H9 (cell line): ENCODE measurements around the gene NFX1. TPM values are rescaled to one million over a fixed set of nuclear protein-coding genes. Genes with fewer than 3 reads are reported as not detected.

ENCODE experiments used
- DNase-seq: peaks from one replicate; pipeline ENCODE4 v3.0.0-alpha.2; 2017
- H2AFZ ChIP-seq: one replicate; pipeline ENCODE4 v1.6.1; 2013; ENCODE audit warnings: mild to moderate bottlenecking, low read length, control low read depth, moderate library complexity
- H2AK5ac ChIP-seq: 2 replicates; pipeline ENCODE4 v1.6.1; 2013; ENCODE audit warnings: low read length, control low read depth, mixed read lengths; ENCODE audit not compliant: insufficient read length
- H2BK120ac ChIP-seq: one replicate; pipeline ENCODE4 v1.6.1; 2013; ENCODE audit warnings: low read depth, mild to moderate bottlenecking, low read length, control low read depth, inconsistent platforms; ENCODE audit not compliant: poor library complexity, severe bottlenecking
- H2BK12ac ChIP-seq: 2 replicates; pipeline ENCODE4 v1.6.1; 2013; ENCODE audit warnings: low read length, control low read depth, mixed read lengths, low read depth; ENCODE audit not compliant: insufficient read length
- H2BK15ac ChIP-seq: 2 replicates; pipeline ENCODE4 v1.6.1; 2013; ENCODE audit warnings: low read depth, low read length, control low read depth
- H2BK20ac ChIP-seq: one replicate; pipeline ENCODE4 v1.6.1; 2013; ENCODE audit warnings: low read depth, mild to moderate bottlenecking, low read length, control low read depth, inconsistent platforms; ENCODE audit not compliant: poor library complexity, severe bottlenecking
- H2BK5ac ChIP-seq: 2 replicates; pipeline ENCODE4 v1.6.1; 2013; ENCODE audit warnings: low read length, control low read depth, mixed read lengths; ENCODE audit not compliant: insufficient read length
- H3K14ac ChIP-seq: 2 replicates; pipeline ENCODE4 v1.6.1; 2013; ENCODE audit warnings: low read length, control low read depth; ENCODE audit not compliant: insufficient read depth
- H3K18ac ChIP-seq: 2 replicates; pipeline ENCODE4 v1.6.1; 2013; ENCODE audit warnings: low read depth, mild to moderate bottlenecking, mixed read lengths, low read length, control low read depth; ENCODE audit not compliant: insufficient read length
- H3K23ac ChIP-seq: 2 replicates; pipeline ENCODE4 v1.6.1; 2013; ENCODE audit warnings: low read length, control low read depth, mixed read lengths, low read depth; ENCODE audit not compliant: insufficient read length
- H3K23me2 ChIP-seq: 2 replicates; pipeline ENCODE4 v1.6.1; 2013; ENCODE audit warnings: low read depth, mild to moderate bottlenecking, mixed read lengths, low read length, control low read depth; ENCODE audit not compliant: insufficient read length, poor library complexity, severe bottlenecking
- H3K27ac ChIP-seq: 2 replicates; pipeline ENCODE4 v1.5.1; 2013; ENCODE audit warnings: low read length, control low read depth, mixed read lengths, low read depth; ENCODE audit not compliant: insufficient read length
- H3K27me3 ChIP-seq: 2 replicates; pipeline ENCODE4 v1.6.1; 2013; ENCODE audit warnings: low read length, control low read depth, inconsistent platforms; ENCODE audit not compliant: insufficient read depth
- H3K4ac ChIP-seq: 2 replicates; pipeline ENCODE4 v1.6.1; 2013; ENCODE audit warnings: low read depth, mild to moderate bottlenecking, control low read depth, inconsistent platforms, low read length, moderate library complexity
- H3K4me1 ChIP-seq: 2 replicates; pipeline ENCODE4 v1.6.1; 2013; ENCODE audit warnings: low read length, control low read depth, inconsistent platforms; ENCODE audit not compliant: insufficient read depth
- H3K4me2 ChIP-seq: 2 replicates; pipeline ENCODE4 v1.6.1; 2013; ENCODE audit warnings: low read length, control low read depth, mixed read lengths; ENCODE audit not compliant: insufficient read length, insufficient read depth
- H3K56ac ChIP-seq: 2 replicates; pipeline ENCODE4 v1.6.1; 2013; ENCODE audit warnings: low read depth, mild to moderate bottlenecking, mixed read lengths, low read length, control low read depth; ENCODE audit not compliant: insufficient read length
- H3K79me1 ChIP-seq: 2 replicates; pipeline ENCODE4 v1.6.1; 2013; ENCODE audit warnings: low read depth, mild to moderate bottlenecking, moderate library complexity, low read length, control low read depth, inconsistent platforms; ENCODE audit not compliant: insufficient read depth, poor library complexity, severe bottlenecking
- H3K79me2 ChIP-seq: 2 replicates; pipeline ENCODE4 v1.6.1; 2013; ENCODE audit warnings: low read length, control low read depth, inconsistent platforms; ENCODE audit not compliant: insufficient read depth
- H3K9ac ChIP-seq: 2 replicates; pipeline ENCODE4 v1.6.1; 2013; ENCODE audit warnings: low read length, control low read depth, mixed read lengths; ENCODE audit not compliant: insufficient read length; ENCODE audit errors: extremely low read depth
- H3K9me3 ChIP-seq: one replicate; pipeline ENCODE4 v1.6.1; 2013; ENCODE audit warnings: low read depth, low read length, inconsistent platforms; ENCODE audit not compliant: control insufficient read depth
- H3T11ph ChIP-seq: one replicate; pipeline ENCODE4 v1.6.1; 2013; ENCODE audit warnings: mild to moderate bottlenecking, low read length, control low read depth, inconsistent platforms
- H4K20me1 ChIP-seq: one replicate; pipeline ENCODE4 v1.6.1; 2013; ENCODE audit not compliant: control insufficient read depth, insufficient read length, insufficient read depth
- H4K5ac ChIP-seq: 2 replicates; pipeline ENCODE4 v1.6.1; 2013; ENCODE audit warnings: low read depth, mild to moderate bottlenecking, mixed read lengths, low read length, control low read depth; ENCODE audit not compliant: insufficient read length
- H4K8ac ChIP-seq: replicated peaks from 2 replicates; pipeline ENCODE4 v1.6.1; 2013; ENCODE audit warnings: low read length, control low read depth, mixed read lengths, low read depth; ENCODE audit not compliant: insufficient read length
- H4K91ac ChIP-seq: 2 replicates; pipeline ENCODE4 v1.6.1; 2013; ENCODE audit warnings: low read depth, mild to moderate bottlenecking, moderate library complexity, mixed read lengths, low read length, control low read depth; ENCODE audit not compliant: insufficient read length
- H3K27ac Mint-ChIP-seq, 3 experiments: 2 replicates in 2 of 3; 3 replicates in 1 of 3; pipeline ENCODE4 v1.8.0; 2020 to 2021; ENCODE audit warnings: mixed read lengths in 3 of 3, mild to moderate bottlenecking in 1 of 3, moderate library complexity in 1 of 3
- H3K27me3 Mint-ChIP-seq: 2 replicates; pipeline ENCODE4 v1.8.0; 2021; ENCODE audit warnings: low read depth, mild to moderate bottlenecking, moderate library complexity, mixed read lengths
- H3K36me3 Mint-ChIP-seq, 3 experiments: 2 replicates in 2 of 3; 3 replicates in 1 of 3; pipeline ENCODE4 v1.8.0; 2020 to 2021; ENCODE audit warnings: low read depth in 3 of 3, mixed read lengths in 3 of 3; ENCODE audit not compliant: insufficient read depth in 1 of 3
- H3K4me1 Mint-ChIP-seq, 2 experiments: 2 replicates each; pipeline ENCODE4 v1.8.0; 2020; ENCODE audit warnings: mixed read lengths in 2 of 2
- H3K4me3 Mint-ChIP-seq, 2 experiments: 2 replicates in 1 of 2; 3 replicates in 1 of 2; pipeline ENCODE4 v1.8.0; 2020 to 2021; ENCODE audit warnings: mild to moderate bottlenecking in 2 of 2, mixed read lengths in 2 of 2, moderate library complexity in 1 of 2
- H3K9me3 Mint-ChIP-seq, 2 experiments: 2 replicates in 1 of 2; 3 replicates in 1 of 2; pipeline ENCODE4 v1.8.0; 2020; ENCODE audit warnings: mild to moderate bottlenecking in 2 of 2, mixed read lengths in 2 of 2, moderate library complexity in 1 of 2
- WGBS: extraction: QIAGEN DNeasy Blood & Tissue Kit; methylation state at CpG from one replicate; pipeline ENCODE4 v1.1.7; 2013; ENCODE audit warnings: missing lambda C conversion rate, low lambda C conversion rate, mixed read lengths; ENCODE audit not compliant: insufficient read length; ENCODE audit errors: extremely low coverage; 5-methylcytosine and 5-hydroxymethylcytosine counted together
- total RNA-seq: library from RNA; stranded (reverse); gene quantifications from 2 replicates; pipeline ENCODE4 v1.2.1, GENCODE V29; 2021
- TF ChIP-seq, protein P1 (sequence below): fragments of 200-600 bp; sonication (generic); conservative IDR thresholded peaks from 3 replicates; pipeline ENCODE4 v1.8.0; 2021; ENCODE audit warnings: antibody characterized with exemption, mild to moderate bottlenecking

NFX1 gene
- total RNA-seq, 1 experiment from 2014 or later: 35.1 TPM

DNA sequence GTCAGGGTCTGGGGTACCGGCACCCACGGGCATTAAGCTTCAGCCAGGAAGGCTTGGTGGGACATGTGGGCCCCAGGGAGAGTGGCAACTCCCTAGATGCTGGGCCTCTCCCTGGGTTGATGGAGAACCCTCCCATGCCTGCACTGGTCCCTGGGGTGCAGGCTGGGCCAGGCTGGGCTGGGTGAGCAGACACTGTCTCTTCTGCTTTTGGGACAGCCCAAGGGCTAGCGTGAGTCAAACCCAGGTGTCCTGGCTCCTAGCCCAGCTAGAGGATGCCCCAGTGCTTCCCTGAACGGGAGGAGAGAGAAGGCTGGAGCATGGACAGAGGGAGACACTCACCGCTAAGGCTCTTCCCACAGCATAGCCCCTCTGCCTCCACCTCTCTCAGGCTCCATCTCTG, 117.8 kb downstream of the NFX1 start:
- H3K18ac ChIP-seq: no peak overlapping the region
- no peak overlapping the region for H4K8ac ChIP-seq
- H3K27ac ChIP-seq: no peak overlapping the region
- no peaks in the 10 kb centered on the region for H3K9me3 Mint-ChIP-seq
- H3K4me1 Mint-ChIP-seq: peaks cover 2 to 4% of the 10 kb centered on the region in 2 experiments; a peak in 2 of 4 replicates
- no peak overlapping the region for H3K27ac Mint-ChIP-seq
- H3K4me2 ChIP-seq: no peak overlapping the region
- no peak overlapping the region for H2BK15ac ChIP-seq
- no peaks in the 10 kb centered on the region for H3K79me2 ChIP-seq
- whole genome bisulfite sequencing: no CpG with 5 or more reads among the region's 5 CpGs
- no peak overlapping the region for H2BK12ac ChIP-seq
- no peak overlapping the region for H2BK5ac ChIP-seq
- H3K27me3 Mint-ChIP-seq: peaks cover 4% of the 10 kb centered on the region
- no peaks in the 10 kb centered on the region for H3K36me3 Mint-ChIP-seq
- no peak overlapping the region for H3K4ac ChIP-seq
- no peak overlapping the region for H4K91ac ChIP-seq
- H3K4me3 Mint-ChIP-seq: no peak overlapping the region
- H2BK120ac ChIP-seq: no peak overlapping the region
- no peak overlapping the region; the same call in 1 of the 2 replicates for H3K14ac ChIP-seq
- no peaks in the 10 kb centered on the region for H3K4me1 ChIP-seq
- no peaks in the 10 kb centered on the region for H3K23me2 ChIP-seq
- no peak for DNase-seq
- no peaks in the 10 kb centered on the region for H3K79me1 ChIP-seq
- H3K9ac ChIP-seq: no peak overlapping the region
- H3K56ac ChIP-seq: no peak overlapping the region
- H4K20me1 ChIP-seq: no peaks in the 10 kb centered on the region
- no peak overlapping the region for H2AFZ ChIP-seq
- H2AK5ac ChIP-seq: no peak overlapping the region
- H2BK20ac ChIP-seq: no peak overlapping the region
- H3K9me3 ChIP-seq: no peaks in the 10 kb centered on the region
- H3T11ph ChIP-seq: no peak overlapping the region
- TF ChIP-seq, protein P1, sequence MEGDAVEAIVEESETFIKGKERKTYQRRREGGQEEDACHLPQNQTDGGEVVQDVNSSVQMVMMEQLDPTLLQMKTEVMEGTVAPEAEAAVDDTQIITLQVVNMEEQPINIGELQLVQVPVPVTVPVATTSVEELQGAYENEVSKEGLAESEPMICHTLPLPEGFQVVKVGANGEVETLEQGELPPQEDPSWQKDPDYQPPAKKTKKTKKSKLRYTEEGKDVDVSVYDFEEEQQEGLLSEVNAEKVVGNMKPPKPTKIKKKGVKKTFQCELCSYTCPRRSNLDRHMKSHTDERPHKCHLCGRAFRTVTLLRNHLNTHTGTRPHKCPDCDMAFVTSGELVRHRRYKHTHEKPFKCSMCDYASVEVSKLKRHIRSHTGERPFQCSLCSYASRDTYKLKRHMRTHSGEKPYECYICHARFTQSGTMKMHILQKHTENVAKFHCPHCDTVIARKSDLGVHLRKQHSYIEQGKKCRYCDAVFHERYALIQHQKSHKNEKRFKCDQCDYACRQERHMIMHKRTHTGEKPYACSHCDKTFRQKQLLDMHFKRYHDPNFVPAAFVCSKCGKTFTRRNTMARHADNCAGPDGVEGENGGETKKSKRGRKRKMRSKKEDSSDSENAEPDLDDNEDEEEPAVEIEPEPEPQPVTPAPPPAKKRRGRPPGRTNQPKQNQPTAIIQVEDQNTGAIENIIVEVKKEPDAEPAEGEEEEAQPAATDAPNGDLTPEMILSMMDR: no peak
- no peak overlapping the region for H3K23ac ChIP-seq
- no peaks in the 10 kb centered on the region for H3K27me3 ChIP-seq
- H4K5ac ChIP-seq: no peak overlapping the region
